K562 (cell line): Measurements from ENCODE around the gene METTL2B. TPM values are rescaled to one million over a fixed set of nuclear protein-coding genes. Genes with fewer than 3 reads are reported as not detected.

ENCODE experiments used
- CBX1 ChIP-seq: sonication (generic); IDR thresholded peaks from 2 replicates; pipeline ENCODE4 v1.6.1; 2016; ENCODE audit warnings: antibody characterized with exemption, low read depth, mild to moderate bottlenecking
- DIDO1 ChIP-seq: fragments of 450-650 bp; IDR thresholded peaks from 2 replicates; pipeline ENCODE4 v1.6.1; 2016; ENCODE audit warnings: low read depth, missing biosample characterization, missing genetic modification characterization
- EHMT2 ChIP-seq: fragments of 450-650 bp; IDR thresholded peaks from 2 replicates; pipeline ENCODE4 v1.6.1; 2018; ENCODE audit warnings: antibody characterized with exemption
- ETV5 ChIP-seq: sonication (generic); formaldehyde crosslinking; IDR thresholded peaks from 2 replicates; pipeline ENCODE4 v1.4.0; 2020; ENCODE audit warnings: low read depth, mild to moderate bottlenecking, missing genetic modification reagents
- MLLT1 ChIP-seq, 2 experiments: fragments of 450-650 bp; IDR thresholded peaks; 2 replicates each; pipeline ENCODE4 v1.6.1; 2016
- POLR2B ChIP-seq: fragments of 450-650 bp; IDR thresholded peaks from 2 replicates; pipeline ENCODE4 v1.6.1; 2018; ENCODE audit warnings: low read depth; ENCODE audit not compliant: partially characterized antibody
- SAP30 ChIP-seq: fragments of 200-600 bp; sonication (generic); IDR thresholded peaks from 2 replicates; pipeline ENCODE4 v1.6.1; 2012; ENCODE audit warnings: borderline replicate concordance, low read depth, mild to moderate bottlenecking, moderate library complexity, low read length, control low read depth, inconsistent platforms; ENCODE audit not compliant: insufficient read depth, poor library complexity, severe bottlenecking
- SUPT5H ChIP-seq: fragments of 450-650 bp; IDR thresholded peaks from 2 replicates; pipeline ENCODE4 v1.6.1; 2016
- polyA plus RNA-seq, 8 experiments: library from polyadenylated mRNA; depleted of rRNA in 4 of 8; stranded (reverse) in 5 of 8; unstranded in 3 of 8; fragments of >200 nt; fragmentation: Nextera tagmentation in 2 of 8; fragmentation: Illumina TruSeq in 1 of 8; extraction: Ambion mirVana in 2 of 8; extraction: Trizol in 1 of 8; gene quantifications; 2 replicates each; pipeline versions ENCODE4 v1.2.1 to v1.2.3, GENCODE V29; 2011 to 2014; ENCODE audit warnings: inconsistent platforms in 1 of 8, missing spikeins in 1 of 8
- total RNA-seq, 7 experiments: library from RNA; depleted of rRNA in 6 of 7; stranded (reverse); fragments of >200 nt in 6 of 7; fragmentation: Illumina TruSeq in 2 of 7; extraction: Trizol in 2 of 7; gene quantifications; 2 replicates each; pipeline versions ENCODE4 v1.2.1 to v1.2.3, GENCODE V29; 2011 to 2021; ENCODE audit warnings: low replicate concordance in 1 of 7
- TF ChIP-seq, protein P1 (sequence below): fragments of 150-350 bp; conservative IDR thresholded peaks from 2 replicates; pipeline ENCODE4 v1.6.1; 2014; ENCODE audit warnings: low read length
- TF ChIP-seq, protein P2 (sequence below): fragments of 450-650 bp; IDR thresholded peaks from 2 replicates; pipeline ENCODE4 v1.6.1; 2016; ENCODE audit warnings: mild to moderate bottlenecking, moderate library complexity

Gene METTL2B
- total and polyA plus RNA-seq, 9 of the 15 experiments (the other 6 are each of a cell fraction or from before 2014, with no cell fraction given), result 35.9 to 95.7 (median 79.2) TPM

DNA sequence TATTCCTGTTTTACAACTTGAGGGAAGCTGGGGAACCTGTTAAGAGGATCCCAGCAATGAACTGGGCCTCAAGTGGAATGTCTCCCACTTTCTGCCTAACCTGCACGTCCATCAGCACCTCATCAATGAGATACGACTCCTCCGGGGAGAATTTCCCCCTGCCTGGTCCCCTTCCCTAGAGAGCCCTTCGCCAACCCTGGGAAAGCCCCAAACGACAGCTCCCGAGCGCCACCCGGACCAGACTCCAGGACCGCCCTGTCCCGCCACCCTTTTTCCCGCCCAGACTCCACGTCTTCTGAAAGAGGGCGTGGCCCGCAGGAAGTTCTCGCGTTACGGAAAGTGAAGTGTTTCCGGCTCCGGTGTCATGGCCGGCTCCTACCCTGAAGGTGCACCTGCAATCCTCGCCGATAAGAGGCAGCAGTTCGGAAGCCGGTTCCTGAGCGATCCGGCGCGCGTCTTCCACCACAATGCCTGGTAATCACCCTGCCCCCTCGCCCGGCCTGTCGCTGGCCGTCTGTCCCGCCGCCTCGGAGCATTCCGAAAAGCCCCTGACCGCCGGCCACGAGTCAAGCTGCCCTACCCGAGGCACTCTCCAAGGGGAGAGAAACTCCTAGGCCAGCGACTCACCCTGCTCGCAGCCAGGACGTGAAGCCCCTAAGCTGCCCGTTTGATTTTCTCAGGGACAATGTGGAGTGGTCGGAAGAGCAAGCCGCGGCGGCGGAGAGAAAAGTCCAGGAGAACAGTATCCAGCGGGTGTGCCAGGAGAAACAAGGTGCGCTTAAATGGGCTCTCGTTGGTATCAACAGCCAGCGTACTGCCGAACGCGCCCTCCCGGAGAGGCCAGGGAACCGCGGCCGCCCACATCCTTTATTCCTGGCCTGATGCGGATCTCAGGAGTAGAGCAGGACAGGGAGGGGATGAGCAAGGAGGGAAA is at the start of gene METTL2B (continued):
- TF ChIP-seq MLLT1 (IDR thresholded peaks at IDR 0.05) (peak in 1 of 2 experiments; percentile 29; a peak in 2 of 4 replicates), DIDO1 (peak; percentile 72; the same call in 1 of the 2 replicates), SAP30 (peak; percentile 87), CBX1 (peak; percentile 81; the same call in 1 of the 2 replicates), POLR2B (peak; percentile 90), ETV5 (CRISPR knock-in tag) (peak; percentile 81; the same call in 1 of the 2 replicates), EHMT2 (peak; percentile 84), SUPT5H (peak; percentile 93)
- TF ChIP-seq, protein P1, sequence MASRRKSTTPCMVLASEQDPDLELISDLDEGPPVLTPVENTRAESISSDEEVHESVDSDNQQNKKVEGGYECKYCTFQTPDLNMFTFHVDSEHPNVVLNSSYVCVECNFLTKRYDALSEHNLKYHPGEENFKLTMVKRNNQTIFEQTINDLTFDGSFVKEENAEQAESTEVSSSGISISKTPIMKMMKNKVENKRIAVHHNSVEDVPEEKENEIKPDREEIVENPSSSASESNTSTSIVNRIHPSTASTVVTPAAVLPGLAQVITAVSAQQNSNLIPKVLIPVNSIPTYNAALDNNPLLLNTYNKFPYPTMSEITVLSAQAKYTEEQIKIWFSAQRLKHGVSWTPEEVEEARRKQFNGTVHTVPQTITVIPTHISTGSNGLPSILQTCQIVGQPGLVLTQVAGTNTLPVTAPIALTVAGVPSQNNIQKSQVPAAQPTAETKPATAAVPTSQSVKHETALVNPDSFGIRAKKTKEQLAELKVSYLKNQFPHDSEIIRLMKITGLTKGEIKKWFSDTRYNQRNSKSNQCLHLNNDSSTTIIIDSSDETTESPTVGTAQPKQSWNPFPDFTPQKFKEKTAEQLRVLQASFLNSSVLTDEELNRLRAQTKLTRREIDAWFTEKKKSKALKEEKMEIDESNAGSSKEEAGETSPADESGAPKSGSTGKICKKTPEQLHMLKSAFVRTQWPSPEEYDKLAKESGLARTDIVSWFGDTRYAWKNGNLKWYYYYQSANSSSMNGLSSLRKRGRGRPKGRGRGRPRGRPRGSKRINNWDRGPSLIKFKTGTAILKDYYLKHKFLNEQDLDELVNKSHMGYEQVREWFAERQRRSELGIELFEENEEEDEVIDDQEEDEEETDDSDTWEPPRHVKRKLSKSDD, result 0 out of 2 replicates have a peak, but pooled peaks have one; percentile 35
- TF ChIP-seq, protein P2, sequence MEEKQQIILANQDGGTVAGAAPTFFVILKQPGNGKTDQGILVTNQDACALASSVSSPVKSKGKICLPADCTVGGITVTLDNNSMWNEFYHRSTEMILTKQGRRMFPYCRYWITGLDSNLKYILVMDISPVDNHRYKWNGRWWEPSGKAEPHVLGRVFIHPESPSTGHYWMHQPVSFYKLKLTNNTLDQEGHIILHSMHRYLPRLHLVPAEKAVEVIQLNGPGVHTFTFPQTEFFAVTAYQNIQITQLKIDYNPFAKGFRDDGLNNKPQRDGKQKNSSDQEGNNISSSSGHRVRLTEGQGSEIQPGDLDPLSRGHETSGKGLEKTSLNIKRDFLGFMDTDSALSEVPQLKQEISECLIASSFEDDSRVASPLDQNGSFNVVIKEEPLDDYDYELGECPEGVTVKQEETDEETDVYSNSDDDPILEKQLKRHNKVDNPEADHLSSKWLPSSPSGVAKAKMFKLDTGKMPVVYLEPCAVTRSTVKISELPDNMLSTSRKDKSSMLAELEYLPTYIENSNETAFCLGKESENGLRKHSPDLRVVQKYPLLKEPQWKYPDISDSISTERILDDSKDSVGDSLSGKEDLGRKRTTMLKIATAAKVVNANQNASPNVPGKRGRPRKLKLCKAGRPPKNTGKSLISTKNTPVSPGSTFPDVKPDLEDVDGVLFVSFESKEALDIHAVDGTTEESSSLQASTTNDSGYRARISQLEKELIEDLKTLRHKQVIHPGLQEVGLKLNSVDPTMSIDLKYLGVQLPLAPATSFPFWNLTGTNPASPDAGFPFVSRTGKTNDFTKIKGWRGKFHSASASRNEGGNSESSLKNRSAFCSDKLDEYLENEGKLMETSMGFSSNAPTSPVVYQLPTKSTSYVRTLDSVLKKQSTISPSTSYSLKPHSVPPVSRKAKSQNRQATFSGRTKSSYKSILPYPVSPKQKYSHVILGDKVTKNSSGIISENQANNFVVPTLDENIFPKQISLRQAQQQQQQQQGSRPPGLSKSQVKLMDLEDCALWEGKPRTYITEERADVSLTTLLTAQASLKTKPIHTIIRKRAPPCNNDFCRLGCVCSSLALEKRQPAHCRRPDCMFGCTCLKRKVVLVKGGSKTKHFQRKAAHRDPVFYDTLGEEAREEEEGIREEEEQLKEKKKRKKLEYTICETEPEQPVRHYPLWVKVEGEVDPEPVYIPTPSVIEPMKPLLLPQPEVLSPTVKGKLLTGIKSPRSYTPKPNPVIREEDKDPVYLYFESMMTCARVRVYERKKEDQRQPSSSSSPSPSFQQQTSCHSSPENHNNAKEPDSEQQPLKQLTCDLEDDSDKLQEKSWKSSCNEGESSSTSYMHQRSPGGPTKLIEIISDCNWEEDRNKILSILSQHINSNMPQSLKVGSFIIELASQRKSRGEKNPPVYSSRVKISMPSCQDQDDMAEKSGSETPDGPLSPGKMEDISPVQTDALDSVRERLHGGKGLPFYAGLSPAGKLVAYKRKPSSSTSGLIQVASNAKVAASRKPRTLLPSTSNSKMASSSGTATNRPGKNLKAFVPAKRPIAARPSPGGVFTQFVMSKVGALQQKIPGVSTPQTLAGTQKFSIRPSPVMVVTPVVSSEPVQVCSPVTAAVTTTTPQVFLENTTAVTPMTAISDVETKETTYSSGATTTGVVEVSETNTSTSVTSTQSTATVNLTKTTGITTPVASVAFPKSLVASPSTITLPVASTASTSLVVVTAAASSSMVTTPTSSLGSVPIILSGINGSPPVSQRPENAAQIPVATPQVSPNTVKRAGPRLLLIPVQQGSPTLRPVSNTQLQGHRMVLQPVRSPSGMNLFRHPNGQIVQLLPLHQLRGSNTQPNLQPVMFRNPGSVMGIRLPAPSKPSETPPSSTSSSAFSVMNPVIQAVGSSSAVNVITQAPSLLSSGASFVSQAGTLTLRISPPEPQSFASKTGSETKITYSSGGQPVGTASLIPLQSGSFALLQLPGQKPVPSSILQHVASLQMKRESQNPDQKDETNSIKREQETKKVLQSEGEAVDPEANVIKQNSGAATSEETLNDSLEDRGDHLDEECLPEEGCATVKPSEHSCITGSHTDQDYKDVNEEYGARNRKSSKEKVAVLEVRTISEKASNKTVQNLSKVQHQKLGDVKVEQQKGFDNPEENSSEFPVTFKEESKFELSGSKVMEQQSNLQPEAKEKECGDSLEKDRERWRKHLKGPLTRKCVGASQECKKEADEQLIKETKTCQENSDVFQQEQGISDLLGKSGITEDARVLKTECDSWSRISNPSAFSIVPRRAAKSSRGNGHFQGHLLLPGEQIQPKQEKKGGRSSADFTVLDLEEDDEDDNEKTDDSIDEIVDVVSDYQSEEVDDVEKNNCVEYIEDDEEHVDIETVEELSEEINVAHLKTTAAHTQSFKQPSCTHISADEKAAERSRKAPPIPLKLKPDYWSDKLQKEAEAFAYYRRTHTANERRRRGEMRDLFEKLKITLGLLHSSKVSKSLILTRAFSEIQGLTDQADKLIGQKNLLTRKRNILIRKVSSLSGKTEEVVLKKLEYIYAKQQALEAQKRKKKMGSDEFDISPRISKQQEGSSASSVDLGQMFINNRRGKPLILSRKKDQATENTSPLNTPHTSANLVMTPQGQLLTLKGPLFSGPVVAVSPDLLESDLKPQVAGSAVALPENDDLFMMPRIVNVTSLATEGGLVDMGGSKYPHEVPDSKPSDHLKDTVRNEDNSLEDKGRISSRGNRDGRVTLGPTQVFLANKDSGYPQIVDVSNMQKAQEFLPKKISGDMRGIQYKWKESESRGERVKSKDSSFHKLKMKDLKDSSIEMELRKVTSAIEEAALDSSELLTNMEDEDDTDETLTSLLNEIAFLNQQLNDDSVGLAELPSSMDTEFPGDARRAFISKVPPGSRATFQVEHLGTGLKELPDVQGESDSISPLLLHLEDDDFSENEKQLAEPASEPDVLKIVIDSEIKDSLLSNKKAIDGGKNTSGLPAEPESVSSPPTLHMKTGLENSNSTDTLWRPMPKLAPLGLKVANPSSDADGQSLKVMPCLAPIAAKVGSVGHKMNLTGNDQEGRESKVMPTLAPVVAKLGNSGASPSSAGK, result peak; percentile 98
